IPS-20b (cell line): ENCODE results near the gene FLNC.

Source experiments
- H3K27ac ChIP-seq: one replicate; pipeline ENCODE4 v1.5.1; 2013; ENCODE audit warnings: low read length
- H3K27me3 ChIP-seq: 2 replicates; pipeline ENCODE4 v1.6.1; 2013; ENCODE audit warnings: mild to moderate bottlenecking, low read length, inconsistent platforms; ENCODE audit not compliant: insufficient read depth
- H3K36me3 ChIP-seq: 2 replicates; pipeline ENCODE4 v1.6.1; 2013; ENCODE audit warnings: low read depth, mild to moderate bottlenecking, inconsistent platforms, low read length, moderate library complexity; ENCODE audit not compliant: insufficient read depth
- H3K4me1 ChIP-seq: 2 replicates; pipeline ENCODE4 v1.6.1; 2013; ENCODE audit warnings: mild to moderate bottlenecking, control low read depth, inconsistent platforms, low read length, moderate library complexity; ENCODE audit not compliant: insufficient read depth
- H3K4me3 ChIP-seq: 2 replicates; pipeline ENCODE4 v1.5.1; 2013; ENCODE audit warnings: mild to moderate bottlenecking, low read length, inconsistent platforms
- H3K9ac ChIP-seq: 2 replicates; pipeline ENCODE4 v1.6.1; 2013; ENCODE audit warnings: low read depth, mild to moderate bottlenecking, inconsistent platforms, low read length, moderate library complexity
- H3K9me3 ChIP-seq: 2 replicates; pipeline ENCODE4 v1.6.1; 2013; ENCODE audit warnings: mild to moderate bottlenecking, low read depth, low read length, inconsistent platforms; ENCODE audit not compliant: insufficient read depth

The FLNC gene

GRCh38 chr7:128833946-128834325 is 3.7 kb downstream of the FLNC start:
- H3K9me3 ChIP-seq = no peaks in the 10 kb centered on the region
- H3K4me1 ChIP-seq = peaks cover 14% of the 10 kb centered on the region; the same call in 1 of the 2 replicates
- no peaks in the 10 kb centered on the region for H3K36me3 ChIP-seq
- H3K4me3 ChIP-seq = no peak overlapping the region
- peaks cover 38% of the 10 kb centered on the region for H3K27me3 ChIP-seq
- H3K27ac ChIP-seq = no peak overlapping the region
- no peak overlapping the region for H3K9ac ChIP-seq

GRCh38 chr7:128835231-128835751 is 5.1 kb downstream of the FLNC start:
- Histone ChIP-seq H3K27ac (no peak overlapping the region), H3K9ac (no peak overlapping the region), H3K9me3 (no peaks in the 10 kb centered on the region), H3K36me3 (no peaks in the 10 kb centered on the region), H3K4me1 (peaks cover 14% of the 10 kb centered on the region; the same call in 1 of the 2 replicates), H3K4me3 (no peak overlapping the region), H3K27me3 (peaks cover 27% of the 10 kb centered on the region)

- Histone ChIP-seq H3K27ac (no peak overlapping the region), H3K9me3 (no peaks in the 10 kb centered on the region), H3K36me3 (no peaks in the 10 kb centered on the region), H3K9ac (no peak overlapping the region), H3K4me1 (peaks cover 14% of the 10 kb centered on the region; the same call in 1 of the 2 replicates), H3K27me3 (peaks cover 20% of the 10 kb centered on the region), H3K4me3 (no peak overlapping the region)
These were observed 5.8 kb downstream of the FLNC start for GRCh38 chr7:128835790-128836641.

GRCh38 chr7:128836729-128837348 is 6.6 kb downstream of the FLNC start:
- H3K27me3 ChIP-seq = peaks cover 11% of the 10 kb centered on the region; the same call in 1 of the 2 replicates
- no peak overlapping the region for H3K4me3 ChIP-seq
- H3K36me3 ChIP-seq = no peaks in the 10 kb centered on the region
- H3K27ac ChIP-seq = no peak overlapping the region
- H3K9ac ChIP-seq = no peak overlapping the region
- H3K4me1 ChIP-seq = peaks cover 14% of the 10 kb centered on the region; the same call in 1 of the 2 replicates
- H3K9me3 ChIP-seq = no peaks in the 10 kb centered on the region

GRCh38 chr7:128837521-128837921 is 7.3 kb downstream of the FLNC start:
- H3K36me3 ChIP-seq = no peaks in the 10 kb centered on the region
- no peak overlapping the region for H3K27ac ChIP-seq
- no peak overlapping the region for H3K4me3 ChIP-seq
- H3K4me1 ChIP-seq = peaks cover 14% of the 10 kb centered on the region; the same call in 1 of the 2 replicates
- no peaks in the 10 kb centered on the region for H3K9me3 ChIP-seq
- peaks cover 6% of the 10 kb centered on the region; the same call in 1 of the 2 replicates for H3K27me3 ChIP-seq
- no peak overlapping the region for H3K9ac ChIP-seq

DNA sequence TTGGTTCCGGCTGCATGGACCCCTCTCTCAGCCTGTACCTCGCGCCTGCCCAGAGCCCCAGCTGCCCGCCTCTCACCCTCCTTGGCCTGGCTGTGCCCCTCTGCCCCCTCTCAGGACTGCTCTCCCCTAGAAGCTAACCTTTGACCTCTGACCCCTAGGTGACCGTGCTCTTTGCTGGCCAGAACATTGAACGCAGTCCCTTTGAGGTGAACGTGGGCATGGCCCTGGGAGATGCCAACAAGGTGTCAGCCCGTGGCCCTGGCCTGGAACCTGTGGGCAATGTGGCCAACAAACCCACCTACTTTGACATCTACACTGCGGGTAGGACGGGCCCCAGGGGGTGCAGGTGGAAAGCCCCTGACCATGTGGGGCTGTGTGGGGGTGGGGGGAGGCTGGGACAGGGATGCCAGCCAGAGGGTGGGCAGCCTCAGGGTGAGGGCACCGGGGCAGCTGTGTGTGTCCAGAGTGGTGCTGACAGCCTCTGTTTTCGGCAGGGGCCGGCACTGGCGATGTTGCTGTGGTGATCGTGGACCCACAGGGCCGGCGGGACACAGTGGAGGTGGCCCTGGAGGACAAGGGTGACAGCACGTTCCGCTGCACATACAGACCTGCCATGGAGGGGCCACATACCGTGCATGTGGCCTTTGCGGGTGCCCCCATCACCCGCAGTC is 8.0 kb downstream of the FLNC start:
- no peaks in the 10 kb centered on the region for H3K9me3 ChIP-seq
- no peak overlapping the region for H3K9ac ChIP-seq
- no peak overlapping the region for H3K27ac ChIP-seq
- peaks cover 8% of the 10 kb centered on the region; the same call in 1 of the 2 replicates for H3K4me1 ChIP-seq
- H3K36me3 ChIP-seq = no peaks in the 10 kb centered on the region
- H3K27me3 ChIP-seq = no peaks in the 10 kb centered on the region; the same call in 1 of the 2 replicates
- no peak overlapping the region for H3K4me3 ChIP-seq

DNA sequence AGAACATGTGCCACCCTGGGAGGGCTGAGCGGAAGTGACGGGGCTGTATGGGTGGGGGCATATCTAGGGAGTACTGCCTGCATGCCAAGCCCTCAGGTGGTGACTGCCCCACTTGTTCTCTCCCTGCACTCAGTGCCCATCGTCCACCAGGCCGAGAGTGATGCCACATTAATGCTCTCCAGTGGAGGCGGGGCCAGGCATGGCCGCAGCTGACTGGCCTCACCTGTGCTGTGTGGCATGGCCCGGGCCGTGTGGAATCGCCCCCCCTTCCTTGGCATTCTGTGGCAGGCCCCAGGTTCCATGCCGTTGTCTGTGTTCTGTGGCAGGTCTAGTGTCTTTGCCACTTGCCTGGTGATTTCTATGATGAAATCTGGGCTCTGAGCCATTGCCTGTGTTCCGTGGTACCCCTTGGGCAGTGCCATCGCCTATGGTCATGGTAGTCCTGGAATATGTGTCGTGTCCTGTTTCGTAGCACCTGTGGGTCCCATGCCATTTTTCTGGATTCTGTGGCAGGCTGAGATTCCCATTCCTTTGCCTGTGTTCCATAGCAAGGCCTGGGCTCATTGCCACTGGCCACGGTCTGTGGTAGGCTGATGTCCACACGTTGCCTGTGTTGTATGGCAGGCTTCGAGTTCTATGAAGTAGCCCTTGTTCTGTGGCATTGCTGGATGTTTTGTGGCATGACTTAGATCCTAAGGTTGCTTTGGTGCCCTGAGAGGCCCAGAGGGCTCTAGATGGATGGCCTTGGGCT is 8.9 kb downstream of the FLNC start:
- H3K36me3 ChIP-seq = no peaks in the 10 kb centered on the region

DNA sequence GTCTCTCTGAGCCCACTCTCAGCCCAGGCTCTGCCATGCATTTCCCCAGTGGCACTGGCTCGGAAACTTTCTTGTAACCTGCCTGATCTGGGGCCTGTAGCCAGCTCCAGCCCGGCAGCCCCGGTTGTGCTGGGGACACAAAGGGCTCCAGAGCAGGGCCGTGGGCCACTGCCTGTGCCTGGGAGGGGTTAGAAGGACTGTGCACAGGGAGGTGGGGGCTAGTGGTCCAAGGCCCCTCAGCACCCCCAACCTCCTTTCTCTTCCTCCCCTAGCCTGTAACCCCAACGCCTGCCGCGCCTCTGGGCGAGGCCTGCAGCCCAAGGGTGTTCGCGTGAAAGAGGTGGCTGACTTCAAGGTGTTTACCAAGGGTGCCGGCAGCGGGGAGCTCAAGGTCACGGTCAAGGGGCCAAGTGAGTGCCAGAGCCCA is 9.6 kb downstream of the FLNC start:
- Histone ChIP-seq H3K4me1 (no peaks in the 10 kb centered on the region; the same call in 1 of the 2 replicates), H3K4me3 (no peak overlapping the region), H3K9me3 (no peaks in the 10 kb centered on the region), H3K27me3 (no peaks in the 10 kb centered on the region), H3K36me3 (no peaks in the 10 kb centered on the region), H3K27ac (no peak overlapping the region), H3K9ac (no peak overlapping the region)

More for the DNA sequence above, 8.9 kb downstream of the FLNC start:
- no peaks in the 10 kb centered on the region for H3K9me3 ChIP-seq
- H3K27ac ChIP-seq = no peak overlapping the region
- no peak overlapping the region for H3K9ac ChIP-seq
- H3K4me1 ChIP-seq = no peaks in the 10 kb centered on the region; the same call in 1 of the 2 replicates
- no peak overlapping the region for H3K4me3 ChIP-seq
- no peaks in the 10 kb centered on the region for H3K27me3 ChIP-seq

GRCh38 chr7:128840326-128841170 is 10.3 kb downstream of the FLNC start:
- no peaks in the 10 kb centered on the region for H3K36me3 ChIP-seq
- H3K4me3 ChIP-seq = no peak overlapping the region
- H3K27me3 ChIP-seq = no peaks in the 10 kb centered on the region
- no peaks in the 10 kb centered on the region for H3K9me3 ChIP-seq
- H3K27ac ChIP-seq = no peak overlapping the region
- no peaks in the 10 kb centered on the region; the same call in 1 of the 2 replicates for H3K4me1 ChIP-seq
- no peak overlapping the region for H3K9ac ChIP-seq

GRCh38 chr7:128841171-128841690 is 11.0 kb downstream of the FLNC start:
- no peak overlapping the region for H3K9ac ChIP-seq
- no peaks in the 10 kb centered on the region for H3K36me3 ChIP-seq
- H3K27me3 ChIP-seq = no peaks in the 10 kb centered on the region
- H3K4me3 ChIP-seq = no peak overlapping the region
- H3K4me1 ChIP-seq = no peaks in the 10 kb centered on the region; the same call in 1 of the 2 replicates
- H3K9me3 ChIP-seq = no peaks in the 10 kb centered on the region
- no peak overlapping the region for H3K27ac ChIP-seq
